GM12865 (cell line): ENCODE results near the gene SLC7A4.

Experiments used
- DNase-seq: peaks from one replicate; pipeline ENCODE4 v3.0.0; 2010; ENCODE audit warnings: low read depth
- H3K4me3 ChIP-seq: 2 replicates; pipeline ENCODE4 v1.5.1; 2011; ENCODE audit warnings: mild to moderate bottlenecking, low read depth, low read length, control low read depth
- CTCF ChIP-seq: IDR thresholded peaks from 2 replicates; pipeline ENCODE4 v1.5.1; 2011; ENCODE audit warnings: low read length, control low read depth, low read depth, inconsistent platforms; ENCODE audit not compliant: insufficient read depth; ENCODE audit errors: missing control alignments

The SLC7A4 gene

GRCh38 chr22:21032037-21032867 is at the start of gene SLC7A4:
Gene SLC7A4, minus strand, starts transcription at chr22:21032561. Its CDS starts 749 bp downstream, at chr22:21031812.
- DNase-seq = no peak
- TF ChIP-seq CTCF = no peak
- H3K4me3 ChIP-seq = no peak within 1 kb of the TSS

- no peak overlapping the region for H3K4me3 ChIP-seq
- DNase-seq = no peak
- TF ChIP-seq CTCF = no peak
These were observed 48.2 kb upstream of the SLC7A4 start for GRCh38 chr22:21080435-21081137.

GRCh38 chr22:21079493-21079892 is 47.1 kb upstream of the SLC7A4 start:
- H3K4me3 ChIP-seq = no peak overlapping the region
- no peak for DNase-seq
- TF ChIP-seq CTCF = no peak

GRCh38 chr22:21078916-21079315 is 46.6 kb upstream of the SLC7A4 start:
- no peak overlapping the region for H3K4me3 ChIP-seq
- DNase-seq = no peak
- TF ChIP-seq CTCF = no peak

GRCh38 chr22:21077884-21078508 is 45.6 kb upstream of the SLC7A4 start:
- no peak overlapping the region for H3K4me3 ChIP-seq
- no peak for TF ChIP-seq CTCF
- no peak for DNase-seq

GRCh38 chr22:21076912-21077625 is 44.7 kb upstream of the SLC7A4 start:
- TF ChIP-seq CTCF = no peak
- no peak for DNase-seq

More at GRCh38 chr22:21076912-21077625, 44.7 kb upstream of the SLC7A4 start:
- H3K4me3 ChIP-seq = no peak overlapping the region
